HUDEP-2 (cell line): ENCODE results near the gene SPON2.

Experiments
- DNase-seq, 76 experiments: peaks; one replicate each; lab custom pipeline; 2025; ENCODE audit not compliant: unreplicated experiment in 76 of 76; lab: John Stamatoyannopoulos, UW

Gene SPON2

DNA sequence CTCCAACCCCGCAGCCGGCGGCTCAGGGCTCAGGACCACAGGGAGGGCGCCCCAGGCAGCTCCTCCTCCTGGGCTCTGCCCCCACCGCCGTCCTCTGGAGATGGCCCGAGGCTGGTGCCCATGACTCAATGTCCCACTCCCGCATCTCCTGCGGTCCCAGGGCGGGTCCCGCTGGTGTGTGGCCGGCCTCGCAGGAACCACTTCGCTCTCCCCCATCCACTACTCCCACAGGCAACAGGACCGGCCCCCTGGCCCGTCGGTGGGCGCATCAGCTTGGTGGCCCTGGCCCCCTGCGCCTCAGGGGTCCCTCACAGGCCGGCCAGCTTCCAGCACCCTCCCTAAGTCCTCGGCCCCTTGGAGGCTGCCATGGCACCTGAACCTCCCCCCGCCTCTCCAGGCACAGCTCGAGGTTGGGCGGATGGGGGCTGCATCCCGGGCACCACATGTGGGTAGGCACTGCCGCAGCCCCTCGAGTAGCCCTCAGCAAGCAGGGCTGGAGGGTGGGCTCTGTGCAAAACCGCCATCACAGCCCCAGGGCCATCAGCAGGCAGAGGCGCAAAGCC, 22.8 kb upstream of the SPON2 start:
- no peak for DNase-seq

GRCh38 chr4:1194010-1194900, 21.9 kb upstream of the SPON2 start:
- no peak for DNase-seq

DNA sequence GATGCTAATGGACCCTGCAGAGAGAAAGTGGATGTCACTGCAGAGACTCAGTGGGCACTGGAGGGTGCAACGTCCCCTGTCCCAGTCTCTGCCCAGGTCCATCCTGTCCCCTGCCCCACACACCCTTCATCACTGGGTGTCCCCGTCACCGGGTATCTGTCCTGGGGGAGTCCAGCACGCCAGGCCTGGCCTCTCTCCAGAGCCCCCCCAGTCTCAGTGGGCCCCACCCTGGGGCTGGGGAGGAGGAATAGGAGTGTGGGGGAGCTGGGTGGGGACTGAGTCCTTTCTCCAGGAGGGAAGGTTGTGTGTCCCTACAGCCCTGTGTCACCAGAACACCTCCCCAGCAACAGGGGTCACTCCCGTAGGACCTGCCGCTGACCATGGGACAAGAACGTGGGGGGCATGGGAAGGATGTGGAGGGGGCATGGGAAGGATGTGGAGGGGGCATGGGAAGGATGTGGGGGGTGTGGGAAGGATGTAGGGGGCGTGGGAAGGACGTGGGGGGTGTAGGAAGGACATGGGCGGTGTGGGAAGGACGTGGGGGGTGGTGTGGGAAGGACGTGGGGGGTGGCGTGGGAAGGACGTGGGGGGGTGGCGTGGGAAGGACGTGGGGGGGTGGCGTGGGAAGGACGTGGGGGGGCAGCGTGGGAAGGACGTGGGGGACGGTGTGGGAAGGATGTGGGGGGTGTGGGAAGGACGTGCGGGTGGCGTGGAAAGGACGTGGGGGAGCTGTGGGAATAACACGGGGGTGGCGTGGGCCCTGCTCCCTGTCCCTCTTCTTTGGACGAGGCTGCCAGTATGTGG, 21.0 kb upstream of the SPON2 start:
- no peak for DNase-seq

DNA sequence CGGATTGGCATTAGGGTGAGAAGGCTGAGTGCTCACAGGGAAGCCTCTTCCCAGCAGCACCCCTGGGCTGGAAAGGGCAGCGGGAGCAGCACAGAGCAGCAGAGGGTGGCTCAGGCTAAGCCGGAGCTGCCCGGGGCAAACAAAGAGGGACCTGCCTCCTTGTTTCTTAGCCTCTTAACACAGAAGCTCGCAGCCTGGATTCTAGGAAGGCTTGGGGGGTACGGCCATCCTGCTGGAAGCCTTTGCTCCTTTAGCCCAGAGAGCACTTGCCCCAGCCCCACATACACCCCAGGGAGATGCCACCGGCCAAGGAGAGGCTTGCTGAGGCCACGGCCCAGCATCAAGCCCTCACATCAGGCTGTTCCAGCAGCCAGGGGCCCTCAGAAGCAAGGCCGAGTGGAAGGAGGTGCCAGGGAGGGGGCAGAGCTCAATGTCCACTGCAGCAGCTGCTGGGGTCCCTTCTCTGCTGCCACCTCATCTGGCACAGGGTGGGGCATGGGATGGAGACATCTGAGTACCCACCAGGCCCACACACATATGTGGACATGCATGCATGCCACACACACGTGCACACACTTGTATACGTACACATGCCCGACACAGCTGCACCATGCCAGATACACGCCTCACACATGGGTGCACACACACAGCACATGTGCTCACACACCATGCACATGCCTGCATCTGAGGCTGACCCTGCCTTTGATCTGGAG, 20.3 kb upstream of the SPON2 start:
- DNase-seq = no peak

DNA sequence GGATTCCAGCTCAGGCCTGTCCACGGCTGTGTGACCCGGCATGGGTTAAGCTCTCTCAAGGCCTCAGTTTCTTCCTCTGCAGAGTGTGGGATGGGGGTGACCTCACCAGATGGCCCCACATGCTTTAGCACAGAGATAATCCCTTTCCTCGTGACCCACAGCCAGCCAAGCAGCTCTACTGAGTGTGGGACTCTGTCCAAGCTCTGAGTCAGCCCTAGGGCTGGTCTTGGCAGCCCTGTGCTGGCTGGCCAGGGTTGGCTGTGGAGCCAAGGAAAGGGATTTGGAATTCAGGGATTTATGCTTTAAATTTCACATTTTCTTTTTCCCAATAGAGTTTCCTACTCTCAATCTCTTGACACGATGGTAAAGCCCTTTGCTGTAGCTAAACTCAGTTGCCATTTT, 19.7 kb upstream of the SPON2 start:
- peak in 71 of 76 experiments; percentile 14 to 91 (median 70) for DNase-seq

DNA sequence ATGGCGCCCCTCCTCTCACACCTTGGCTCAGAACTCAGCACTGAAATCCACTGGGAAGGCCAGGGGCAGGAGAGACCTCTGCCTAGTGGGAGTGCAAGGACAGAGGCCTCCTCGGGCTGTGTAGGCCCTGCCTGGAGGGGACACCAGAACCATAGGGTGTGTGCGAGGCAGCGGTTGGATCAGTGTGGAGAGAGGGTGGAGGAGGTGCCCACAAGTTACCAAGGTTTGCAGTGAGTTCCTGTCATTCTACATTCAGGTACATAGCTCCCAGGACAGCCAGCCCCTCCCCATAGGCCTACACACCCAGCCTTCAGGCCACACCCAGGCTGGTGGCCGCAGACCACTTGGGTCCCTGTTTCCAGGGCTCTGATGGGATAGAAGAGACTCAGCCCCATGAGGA, 19.2 kb upstream of the SPON2 start:
- DNase-seq = peak in 2 of 76 experiments; percentile 50 to 51

- DNase-seq = no peak
These were observed 14.8 kb upstream of the SPON2 start for GRCh38 chr4:1187182-1187581.

GRCh38 chr4:1183985-1184773, 11.8 kb upstream of the SPON2 start:
- DNase-seq = no peak

DNA sequence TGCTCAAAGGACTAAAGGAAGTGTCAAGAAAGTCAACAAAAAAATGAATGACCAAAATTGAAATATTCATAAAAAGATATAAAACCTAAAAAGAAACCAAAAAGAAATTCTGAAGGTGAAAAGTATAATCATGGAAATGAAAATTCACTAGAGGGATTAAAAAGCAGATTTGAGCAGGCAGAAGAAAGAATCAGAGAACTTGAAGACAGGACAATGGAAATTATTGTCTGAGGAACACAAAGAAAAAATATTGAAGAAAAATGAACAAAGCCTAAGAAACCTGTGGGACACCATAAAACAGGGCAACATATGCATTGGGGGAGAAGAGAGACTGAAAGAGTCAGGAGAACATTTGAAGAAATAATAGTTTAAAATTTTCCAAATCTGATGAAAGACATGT, 9.9 kb upstream of the SPON2 start:
- no peak for DNase-seq

- DNase-seq = no peak
These were observed 8.3 kb upstream of the SPON2 start for GRCh38 chr4:1180663-1181062.

DNA sequence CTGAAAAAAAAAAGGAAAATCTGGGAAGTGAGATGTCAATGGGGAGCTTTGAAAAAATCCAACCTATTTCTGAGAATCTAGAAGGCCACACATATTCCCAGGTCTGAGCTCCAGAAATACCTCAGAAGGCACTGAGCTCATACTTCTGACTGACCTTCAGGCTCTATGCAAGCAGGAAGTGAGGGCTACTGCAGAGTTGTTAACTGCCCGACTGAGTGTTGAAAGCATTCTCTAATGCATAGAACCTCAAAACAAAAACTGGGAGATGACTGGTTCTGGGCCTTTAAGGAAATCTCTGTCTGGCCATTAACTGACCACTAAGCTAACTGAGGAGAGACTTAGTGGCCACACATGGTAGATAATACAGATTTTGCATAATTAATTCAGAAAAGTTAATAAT, 7.6 kb upstream of the SPON2 start:
- DNase-seq = no peak

DNA sequence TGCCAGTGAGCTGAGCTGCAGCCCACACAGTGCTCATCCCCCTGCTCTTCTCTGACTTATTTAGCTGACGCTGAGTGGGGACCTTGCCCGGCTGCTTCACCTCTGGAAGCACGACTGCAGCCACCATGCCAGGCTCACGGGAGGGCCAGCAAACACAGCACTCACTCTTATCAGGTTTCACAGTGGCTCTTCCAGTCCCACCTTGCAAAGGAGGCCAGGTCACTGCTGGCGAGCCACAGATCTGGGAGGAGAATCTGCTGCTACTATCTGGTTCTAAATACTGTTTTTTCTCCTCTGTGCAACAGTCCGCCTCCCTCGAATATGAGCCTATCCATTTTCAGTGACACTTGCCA, 6.7 kb upstream of the SPON2 start:
- peak in 7 of 76 experiments; percentile 8 to 18 (median 15) for DNase-seq

- no peak for DNase-seq
These were observed 6.1 kb upstream of the SPON2 start for GRCh38 chr4:1178300-1179088.

- DNase-seq = peak in 59 of 76 experiments; percentile 6 to 71 (median 41)
These were observed 5.1 kb upstream of the SPON2 start for GRCh38 chr4:1177274-1178141.

DNA sequence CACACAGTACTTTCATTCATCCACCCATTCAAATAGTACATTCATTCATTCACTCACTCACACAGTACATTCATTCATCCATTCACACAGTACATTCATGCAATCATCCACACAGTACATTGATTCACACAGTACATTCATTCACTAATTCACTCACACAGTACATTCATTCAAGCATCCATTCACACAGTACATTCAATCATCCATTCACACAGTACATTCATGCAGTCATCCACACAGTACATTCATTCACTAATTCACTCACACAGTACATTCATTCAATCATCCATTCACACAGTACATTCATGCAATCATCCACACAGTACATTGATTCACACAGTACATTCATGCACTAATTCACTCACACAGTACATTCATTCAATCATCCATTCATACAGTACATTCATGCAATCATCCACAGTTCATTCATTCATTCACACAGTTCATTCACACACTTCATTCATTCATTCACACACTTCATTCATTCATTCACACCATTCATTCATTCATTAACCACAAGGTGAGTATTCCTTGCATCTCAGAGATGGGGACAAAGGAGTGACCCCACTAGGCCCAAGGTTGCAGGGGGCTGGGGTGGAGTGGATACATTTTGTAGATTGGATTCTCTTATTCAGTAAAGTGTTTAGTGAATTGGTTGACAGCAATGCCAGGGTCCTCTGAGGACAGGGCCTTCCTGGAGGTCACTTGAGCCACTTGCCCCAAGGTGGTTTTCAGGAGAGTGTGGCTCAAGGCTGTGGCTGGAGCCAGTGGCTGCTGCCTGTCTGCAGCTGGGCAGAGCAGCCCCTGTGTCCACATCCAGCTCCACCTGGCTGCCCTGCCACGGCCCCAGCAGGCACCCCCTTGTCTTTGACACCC, 4.3 kb upstream of the SPON2 start:
- DNase-seq = no peak

GRCh38 chr4:1175635-1176229, 3.3 kb upstream of the SPON2 start:
- no peak for DNase-seq
